ENCODE data around the gene FOXD4.
"Not testable (repeated sequence)": the region's sequence is repeated elsewhere in the genome, so short reads cannot be mapped to it uniquely, and the experiment has no call there.

DNA sequence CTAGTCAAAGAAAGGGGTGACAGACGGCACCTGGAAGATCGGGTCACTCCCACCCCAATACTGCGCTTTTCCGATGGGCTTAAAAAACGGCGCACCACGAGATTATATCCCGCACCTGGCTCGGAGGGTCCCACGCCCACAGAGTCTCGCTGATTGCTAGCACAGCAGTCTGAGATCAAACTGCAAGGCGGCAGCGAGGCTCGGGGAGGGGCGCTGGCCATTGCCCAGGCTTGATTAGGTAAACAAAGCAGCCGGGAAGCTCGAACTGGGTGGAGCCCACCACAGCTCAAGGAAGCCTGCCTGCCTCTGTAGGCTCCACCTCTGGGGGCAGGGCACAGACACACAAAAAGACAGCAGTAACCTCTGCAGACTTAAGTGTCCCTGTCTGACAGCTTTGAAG lies 21.7 kb upstream of the FOXD4 start:
- TF ChIP-seq, protein P1, sequence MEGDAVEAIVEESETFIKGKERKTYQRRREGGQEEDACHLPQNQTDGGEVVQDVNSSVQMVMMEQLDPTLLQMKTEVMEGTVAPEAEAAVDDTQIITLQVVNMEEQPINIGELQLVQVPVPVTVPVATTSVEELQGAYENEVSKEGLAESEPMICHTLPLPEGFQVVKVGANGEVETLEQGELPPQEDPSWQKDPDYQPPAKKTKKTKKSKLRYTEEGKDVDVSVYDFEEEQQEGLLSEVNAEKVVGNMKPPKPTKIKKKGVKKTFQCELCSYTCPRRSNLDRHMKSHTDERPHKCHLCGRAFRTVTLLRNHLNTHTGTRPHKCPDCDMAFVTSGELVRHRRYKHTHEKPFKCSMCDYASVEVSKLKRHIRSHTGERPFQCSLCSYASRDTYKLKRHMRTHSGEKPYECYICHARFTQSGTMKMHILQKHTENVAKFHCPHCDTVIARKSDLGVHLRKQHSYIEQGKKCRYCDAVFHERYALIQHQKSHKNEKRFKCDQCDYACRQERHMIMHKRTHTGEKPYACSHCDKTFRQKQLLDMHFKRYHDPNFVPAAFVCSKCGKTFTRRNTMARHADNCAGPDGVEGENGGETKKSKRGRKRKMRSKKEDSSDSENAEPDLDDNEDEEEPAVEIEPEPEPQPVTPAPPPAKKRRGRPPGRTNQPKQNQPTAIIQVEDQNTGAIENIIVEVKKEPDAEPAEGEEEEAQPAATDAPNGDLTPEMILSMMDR (IDR thresholded peaks at IDR 0.05 in 4 of 5, conservative IDR thresholded peaks at IDR 0.05 in 1 of 5), result not testable (repeated sequence)
- TF ChIP-seq POLR2A (IDR thresholded peaks at IDR 0.05), result not testable (repeated sequence)
